Sigmoid colon (tissue), 7 donors: ENCODE measurements around the gene ARL10. TPM values are rescaled to one million over a fixed set of nuclear protein-coding genes. Genes with fewer than 3 reads are reported as not detected.

Experiments
- DNase-seq: peaks from one replicate; pipeline ENCODE4 v3.0.0-alpha.2; 2019
- H3K27ac ChIP-seq, 4 donors: fragments of 200-600 bp; sonication (generic); one replicate each; pipeline ENCODE4 v1.5.1; 2016 to 2019; ENCODE audit warnings: mild to moderate bottlenecking in 1 of 4
- H3K27me3 ChIP-seq, 3 donors: fragments of 200-600 bp; sonication (generic); one replicate each; pipeline ENCODE4 v1.5.1; 2019; ENCODE audit warnings: mild to moderate bottlenecking in 1 of 3
- H3K36me3 ChIP-seq, 4 donors: fragments of 200-600 bp; sonication (generic); one replicate each; pipeline ENCODE4 v1.5.1; 2016 to 2019
- H3K4me1 ChIP-seq, 4 donors: fragments of 200-600 bp; sonication (generic); one replicate each; pipeline ENCODE4 v1.5.1; 2017 to 2019
- H3K4me3 ChIP-seq, 4 donors: fragments of 200-600 bp; sonication (generic); one replicate each; pipeline ENCODE4 v1.5.1; 2017 to 2019; ENCODE audit warnings: mild to moderate bottlenecking in 2 of 4, moderate library complexity in 1 of 4
- H3K9me3 ChIP-seq, 4 donors: fragments of 200-600 bp in 3 of 4; sonication (generic) in 3 of 4; one replicate each; pipeline versions ENCODE4 v1.5.1 to v1.6.1; 2013 to 2019
- CTCF ChIP-seq, 4 experiments: fragments of 450-650 bp in 3 of 4; fragments of 200-600 bp in 1 of 4; IDR thresholded peaks; one replicate each; pipeline ENCODE4 v1.5.1; 2016 to 2019; ENCODE audit warnings: antibody characterized with exemption in 4 of 4, mild to moderate bottlenecking in 3 of 4, moderate library complexity in 2 of 4
- EP300 ChIP-seq, 4 donors: sonication (generic); formaldehyde crosslinking; IDR thresholded peaks; one replicate each; pipeline ENCODE4 v1.6.1; 2017; ENCODE audit warnings: antibody characterized with exemption in 4 of 4
- POLR2A ChIP-seq, 2 donors: fragments of 450-650 bp; IDR thresholded peaks; one replicate each; pipeline ENCODE4 v1.6.1; 2016; ENCODE audit warnings: antibody characterized with exemption in 2 of 2, mild to moderate bottlenecking in 2 of 2, moderate library complexity in 2 of 2
- POLR2AphosphoS5 ChIP-seq, 4 donors: sonication (generic); formaldehyde crosslinking; IDR thresholded peaks; one replicate each; pipeline ENCODE4 v1.6.1; 2017; ENCODE audit warnings: antibody characterized with exemption in 4 of 4
- WGBS, 2 donors: extraction: QIAGEN DNeasy Blood & Tissue Kit; methylation state at CpG; one replicate each; pipeline ENCODE4 v1.1.7; 2013; 5-methylcytosine and 5-hydroxymethylcytosine counted together
- intact Hi-C: fragments of 100-400 bp; cut with DNase I; formaldehyde crosslinking; loops from one replicate; pipeline ENCODE4 v1.15.1; 2023
- polyA plus RNA-seq, 3 donors: library from polyadenylated mRNA; stranded (reverse); fragments of 200-250 nt; gene quantifications; one replicate each; pipeline ENCODE4 v1.2.3, GENCODE V29; 2013
- total RNA-seq, 4 donors: library from RNA; depleted of rRNA; stranded (reverse); fragments of >200 nt; gene quantifications; one replicate each; pipeline ENCODE4 v1.1.0, GENCODE V29; 2016
- donor health status: healthy with polysubstance abuse.
- donor health status: Bipolar disorder and iron deficiency.
- donor health status: healthy.

The ARL10 gene
- total and polyA plus RNA-seq, 7 donors: 0.23 to 16.9 (median 5.6) TPM

GRCh38 chr5:176361437-176362232 lies 3.7 kb upstream of the ARL10 start, which contains the start of gene KIAA1191:
Gene KIAA1191, minus strand, starts transcription at chr5:176361764. Its CDS starts 2,256 bp downstream, at chr5:176359508.
- Histone ChIP-seq H3K9me3 (no peaks in the 10 kb centered on the region), H3K4me1 (peaks cover 0 to 36% (median 29%) of the 10 kb centered on the region in 4 donors), H3K36me3 (peaks cover 0 to 23% (median 2%) of the 10 kb centered on the region in 4 donors), H3K4me3 (peak within 1 kb of the TSS; percentile 72 to 99 (median 80)), H3K27me3 (no peaks in the 10 kb centered on the region), H3K27ac (peak within 1 kb of the TSS; percentile 72 to 87 (median 84))
- TF ChIP-seq POLR2AphosphoS5 (IDR thresholded peaks at IDR 0.05): peak; percentile 89 to 98 (median 93)
- peak in 2 of 4 experiments; percentile 3 to 9 for TF ChIP-seq CTCF (IDR thresholded peaks at IDR 0.05)
- TF ChIP-seq POLR2A (IDR thresholded peaks at IDR 0.05): peak; percentile 55 to 85
- no peak for TF ChIP-seq EP300 (IDR thresholded peaks at IDR 0.05)
- DNase-seq: peak; percentile 96
- WGBS, 2 donors: 1 to 4% methylated on average over 56 of the region's 56 CpGs
- intact Hi-C loops: loop anchor here (5.0 kb wide), 1 partner anchor 176 kb away; the partner anchor contains the start of gene RNF44

- intact Hi-C loops: loop anchor here (5.0 kb wide), 1 partner anchor 175 kb away; the partner anchor contains the start of gene RNF44
- DNase-seq: no peak
- peaks cover 0 to 18% (median 2%) of the 10 kb centered on the region in 4 donors for H3K36me3 ChIP-seq
- peak overlapping the region in 3 of 4 donors; percentile 79 to 99 (median 82) for H3K4me3 ChIP-seq
- H3K9me3 ChIP-seq: no peaks in the 10 kb centered on the region
- 62 to 77% methylated on average over 8 of the region's 8 CpGs for whole genome bisulfite sequencing, 2 donors
- TF ChIP-seq CTCF (IDR thresholded peaks at IDR 0.05): no peak
- TF ChIP-seq EP300 (IDR thresholded peaks at IDR 0.05): no peak
- no peak for TF ChIP-seq POLR2A (IDR thresholded peaks at IDR 0.05)
- TF ChIP-seq POLR2AphosphoS5 (IDR thresholded peaks at IDR 0.05): no peak
- peaks cover 0 to 39% (median 30%) of the 10 kb centered on the region in 4 donors for H3K4me1 ChIP-seq
- H3K27ac ChIP-seq: peak overlapping the region; percentile 72 to 87 (median 84)
- no peaks in the 10 kb centered on the region for H3K27me3 ChIP-seq
Measured at GRCh38 chr5:176362233-176362490, 3.1 kb upstream of the ARL10 start.

- no peaks in the 10 kb centered on the region for H3K9me3 ChIP-seq
- H3K27ac ChIP-seq: peak overlapping the region; percentile 81 to 85 (median 83)
- peak overlapping the region; percentile 47 to 85 (median 72) for H3K4me3 ChIP-seq
- H3K27me3 ChIP-seq: no peaks in the 10 kb centered on the region
- peaks cover 0 to 27% (median 8%) of the 10 kb centered on the region in 4 donors for H3K36me3 ChIP-seq
- WGBS, 2 donors: 29 to 30% methylated on average over 28 of the region's 28 CpGs
- intact Hi-C loops: loop anchor here (2.0 to 5.0 kb wide), 2 partner anchors 52 to 172 kb away; partner anchors contain the start of genes CLTB and RNF44
- TF ChIP-seq POLR2A (IDR thresholded peaks at IDR 0.05): no peak
- no peak for TF ChIP-seq EP300 (IDR thresholded peaks at IDR 0.05)
- no peak for TF ChIP-seq CTCF (IDR thresholded peaks at IDR 0.05)
- TF ChIP-seq POLR2AphosphoS5 (IDR thresholded peaks at IDR 0.05): no peak
- H3K4me1 ChIP-seq: peaks cover 0 to 32% (median 27%) of the 10 kb centered on the region in 4 donors
- DNase-seq: no peak
Measured at GRCh38 chr5:176364765-176365350, 429 bp upstream of the ARL10 start.

GRCh38 chr5:176366232-176366894 lies 1.1 kb downstream of the ARL10 start:
- no peak for TF ChIP-seq POLR2AphosphoS5 (IDR thresholded peaks at IDR 0.05)
- no peak for TF ChIP-seq EP300 (IDR thresholded peaks at IDR 0.05)
- no peak for TF ChIP-seq CTCF (IDR thresholded peaks at IDR 0.05)
- no peak for TF ChIP-seq POLR2A (IDR thresholded peaks at IDR 0.05)
- peaks cover 0 to 41% (median 10%) of the 10 kb centered on the region in 4 donors for H3K36me3 ChIP-seq
- 74 to 80% methylated on average over 38 of the region's 38 CpGs for WGBS, 2 donors
- peak overlapping the region; percentile 81 to 85 (median 83) for H3K27ac ChIP-seq
- peak overlapping the region; percentile 47 to 85 (median 72) for H3K4me3 ChIP-seq
- DNase-seq: no peak
- H3K4me1 ChIP-seq: peaks cover 0 to 21% (median 16%) of the 10 kb centered on the region in 4 donors
- no peaks in the 10 kb centered on the region for H3K27me3 ChIP-seq
- no peaks in the 10 kb centered on the region for H3K9me3 ChIP-seq
- intact Hi-C loops: loop anchor here (2.0 kb wide), 1 partner anchor 18 kb away; no protein-coding TSS in a partner anchor
